ENCODE results near the gene TTC28. TPM values are rescaled to one million over a fixed set of nuclear protein-coding genes. Genes with fewer than 3 reads are reported as not detected.
"Not testable (repeated sequence)": the region's sequence is repeated elsewhere in the genome, so short reads cannot be mapped to it uniquely, and the experiment has no call there.

Gene TTC28
- total RNA-seq, 1 experiment from 2014 or later: 0.12 TPM

DNA sequence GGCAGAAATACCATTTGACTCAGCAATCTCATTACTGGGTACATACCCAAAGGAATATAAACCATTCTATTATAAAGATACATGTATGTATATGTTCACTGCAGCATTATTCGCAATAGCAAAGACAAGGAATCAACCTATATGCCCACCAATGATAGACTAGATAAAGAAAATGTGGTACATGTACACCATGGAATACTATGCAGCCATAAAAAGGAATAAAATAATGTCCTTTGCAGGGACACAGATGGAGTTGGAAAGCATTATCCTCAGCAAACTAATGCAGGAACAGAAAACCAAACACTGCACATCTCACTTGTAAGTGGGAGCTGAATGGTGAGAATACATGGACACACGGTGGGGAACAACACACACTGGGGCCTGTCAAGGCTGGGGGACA lies 167.3 kb downstream of the TTC28 start:
- H2AFZ ChIP-seq (ENCODE audit: low read depth, low read length, poor library complexity, severe bottlenecking); CTCF ChIA-PET; H4K20me1 ChIP-seq (ENCODE audit: insufficient read depth); DNase-seq (ENCODE audit: low read depth, low spot score); H3K9me2 ChIP-seq (ENCODE audit: insufficient read depth); H3K36me3 ChIP-seq (ENCODE audit: control insufficient read depth in 1 of 2, insufficient read depth in 2 of 2, low read length in 2 of 2); H3K9me3 ChIP-seq (ENCODE audit: control insufficient read depth in 1 of 2, insufficient read depth in 1 of 2, low read depth in 1 of 2, low read length in 2 of 2); ATAC-seq; H3K4me3 ChIP-seq (replicated peaks in 1 of 2; ENCODE audit: low read depth in 1 of 2, low read length in 2 of 2); intact Hi-C loops (cut with micrococcal nuclease); BruUV-seq (replicated peaks); H3K4me2 ChIP-seq (ENCODE audit: low read length); H3K4me1 ChIP-seq (ENCODE audit: control insufficient read depth in 1 of 2, insufficient read depth in 2 of 2, low read length in 2 of 2); H3K9ac ChIP-seq (ENCODE audit: low read length); H3K27ac ChIP-seq (ENCODE audit: low read depth, low read length); H3K79me2 ChIP-seq (ENCODE audit: insufficient read depth, low read length); POLR2A ChIA-PET; RAD21 ChIA-PET (ENCODE audit: low non-redundant PET in 1 of 2, low total read pairs in 2 of 2, uncharacterized antibody in 2 of 2, unreplicated experiment in 2 of 2): not testable (repeated sequence)
- H3K27me3 ChIP-seq (ENCODE audit: insufficient read depth, low read length): peaks cover 30% of the 10 kb centered on the region

DNA sequence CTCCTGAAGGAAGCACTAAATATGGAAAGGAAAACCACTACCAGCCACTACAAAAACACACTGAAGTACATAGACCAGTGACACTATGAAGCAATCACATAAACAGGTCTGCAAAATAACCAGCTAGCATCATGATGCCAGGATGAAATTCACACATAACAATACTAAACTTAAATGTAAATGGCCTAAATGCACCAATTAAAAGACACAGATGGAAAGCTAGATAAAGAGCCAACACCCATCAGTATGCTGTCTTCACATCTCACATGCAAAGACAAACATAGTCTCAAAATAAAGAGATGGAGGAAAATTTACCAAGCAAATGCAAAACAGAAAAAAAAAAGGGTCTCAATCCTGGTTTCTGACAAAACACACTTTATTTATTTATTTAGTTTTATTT lies 171.7 kb downstream of the TTC28 start:
- no TSS peak for BruUV-seq (replicated peaks)
- no peak for DNase-seq (ENCODE audit: low read depth, low spot score)
- ChIA-PET RAD21 (ENCODE audit: low non-redundant PET in 1 of 2, low total read pairs in 2 of 2, uncharacterized antibody in 2 of 2, unreplicated experiment in 2 of 2) (no interaction called here), CTCF (no interaction called here), POLR2A (no interaction called here)
- no peak for ATAC-seq
- H3K27ac ChIP-seq (ENCODE audit: low read depth, low read length): no peak overlapping the region
- H3K4me3 ChIP-seq (replicated peaks in 1 of 2; ENCODE audit: low read depth in 1 of 2, low read length in 2 of 2): no peak overlapping the region
- H3K9ac ChIP-seq (ENCODE audit: low read length): no peak overlapping the region
- no peaks in the 10 kb centered on the region for H3K9me2 ChIP-seq (ENCODE audit: insufficient read depth)
- no peaks in the 10 kb centered on the region for H4K20me1 ChIP-seq (ENCODE audit: insufficient read depth)
- no peaks in the 10 kb centered on the region for H3K36me3 ChIP-seq (ENCODE audit: control insufficient read depth in 1 of 2, insufficient read depth in 2 of 2, low read length in 2 of 2)
- H3K4me2 ChIP-seq (ENCODE audit: low read length): no peak overlapping the region
- H3K27me3 ChIP-seq (ENCODE audit: insufficient read depth, low read length): peaks cover 40% of the 10 kb centered on the region
- H3K4me1 ChIP-seq (ENCODE audit: control insufficient read depth in 1 of 2, insufficient read depth in 2 of 2, low read length in 2 of 2): no peaks in the 10 kb centered on the region
- no peaks in the 10 kb centered on the region for H3K9me3 ChIP-seq (ENCODE audit: control insufficient read depth in 1 of 2, insufficient read depth in 1 of 2, low read depth in 1 of 2, low read length in 2 of 2)
- H2AFZ ChIP-seq (ENCODE audit: low read depth, low read length, poor library complexity, severe bottlenecking): no peak overlapping the region
- no peaks in the 10 kb centered on the region for H3K79me2 ChIP-seq (ENCODE audit: insufficient read depth, low read length)
- intact Hi-C loops (cut with micrococcal nuclease): no loop called here
- no peak for TF ChIP-seq EZH2 (IDR thresholded peaks at IDR 0.05)
- no peak for TF ChIP-seq EGR1 (IDR thresholded peaks at IDR 0.05; ENCODE audit: low read depth)
- TF ChIP-seq POLR2AphosphoS5 (IDR thresholded peaks at IDR 0.05; ENCODE audit: low read depth, low read length): no peak
- TF ChIP-seq TCF7L2 (IDR thresholded peaks at IDR 0.05; ENCODE audit: borderline replicate concordance, extremely low read depth, insufficient read depth, insufficient read length): no peak
- TF ChIP-seq RAD21 (IDR thresholded peaks at IDR 0.05; ENCODE audit: low read depth): no peak
- TF ChIP-seq CBX3 (IDR thresholded peaks at IDR 0.05; ENCODE audit: low read depth): no peak
- no peak for TF ChIP-seq POLR2A (IDR thresholded peaks at IDR 0.05; ENCODE audit: borderline replicate concordance, extremely low read depth, insufficient read depth, insufficient read length)
- TF ChIP-seq, protein P1, sequence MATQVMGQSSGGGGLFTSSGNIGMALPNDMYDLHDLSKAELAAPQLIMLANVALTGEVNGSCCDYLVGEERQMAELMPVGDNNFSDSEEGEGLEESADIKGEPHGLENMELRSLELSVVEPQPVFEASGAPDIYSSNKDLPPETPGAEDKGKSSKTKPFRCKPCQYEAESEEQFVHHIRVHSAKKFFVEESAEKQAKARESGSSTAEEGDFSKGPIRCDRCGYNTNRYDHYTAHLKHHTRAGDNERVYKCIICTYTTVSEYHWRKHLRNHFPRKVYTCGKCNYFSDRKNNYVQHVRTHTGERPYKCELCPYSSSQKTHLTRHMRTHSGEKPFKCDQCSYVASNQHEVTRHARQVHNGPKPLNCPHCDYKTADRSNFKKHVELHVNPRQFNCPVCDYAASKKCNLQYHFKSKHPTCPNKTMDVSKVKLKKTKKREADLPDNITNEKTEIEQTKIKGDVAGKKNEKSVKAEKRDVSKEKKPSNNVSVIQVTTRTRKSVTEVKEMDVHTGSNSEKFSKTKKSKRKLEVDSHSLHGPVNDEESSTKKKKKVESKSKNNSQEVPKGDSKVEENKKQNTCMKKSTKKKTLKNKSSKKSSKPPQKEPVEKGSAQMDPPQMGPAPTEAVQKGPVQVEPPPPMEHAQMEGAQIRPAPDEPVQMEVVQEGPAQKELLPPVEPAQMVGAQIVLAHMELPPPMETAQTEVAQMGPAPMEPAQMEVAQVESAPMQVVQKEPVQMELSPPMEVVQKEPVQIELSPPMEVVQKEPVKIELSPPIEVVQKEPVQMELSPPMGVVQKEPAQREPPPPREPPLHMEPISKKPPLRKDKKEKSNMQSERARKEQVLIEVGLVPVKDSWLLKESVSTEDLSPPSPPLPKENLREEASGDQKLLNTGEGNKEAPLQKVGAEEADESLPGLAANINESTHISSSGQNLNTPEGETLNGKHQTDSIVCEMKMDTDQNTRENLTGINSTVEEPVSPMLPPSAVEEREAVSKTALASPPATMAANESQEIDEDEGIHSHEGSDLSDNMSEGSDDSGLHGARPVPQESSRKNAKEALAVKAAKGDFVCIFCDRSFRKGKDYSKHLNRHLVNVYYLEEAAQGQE (IDR thresholded peaks at IDR 0.05; ENCODE audit: low read depth): no peak
- TF ChIP-seq YY1 (IDR thresholded peaks at IDR 0.05; ENCODE audit: extremely low read depth, insufficient replicate concordance, low read depth, low read length): no peak
- no peak for TF ChIP-seq CEBPB (IDR thresholded peaks at IDR 0.05; ENCODE audit: low read depth)
- TF ChIP-seq, protein P2, sequence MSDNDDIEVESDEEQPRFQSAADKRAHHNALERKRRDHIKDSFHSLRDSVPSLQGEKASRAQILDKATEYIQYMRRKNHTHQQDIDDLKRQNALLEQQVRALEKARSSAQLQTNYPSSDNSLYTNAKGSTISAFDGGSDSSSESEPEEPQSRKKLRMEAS (IDR thresholded peaks at IDR 0.05): no peak
- TF ChIP-seq SP1 (IDR thresholded peaks at IDR 0.05; ENCODE audit: low read depth): no peak
- no peak for TF ChIP-seq SIN3A (IDR thresholded peaks at IDR 0.05; ENCODE audit: low read depth)
- TF ChIP-seq FOSL1 (IDR thresholded peaks at IDR 0.05; ENCODE audit: low read depth): no peak
- no peak for TF ChIP-seq JUND (IDR thresholded peaks at IDR 0.05)
- TF ChIP-seq, protein P3, sequence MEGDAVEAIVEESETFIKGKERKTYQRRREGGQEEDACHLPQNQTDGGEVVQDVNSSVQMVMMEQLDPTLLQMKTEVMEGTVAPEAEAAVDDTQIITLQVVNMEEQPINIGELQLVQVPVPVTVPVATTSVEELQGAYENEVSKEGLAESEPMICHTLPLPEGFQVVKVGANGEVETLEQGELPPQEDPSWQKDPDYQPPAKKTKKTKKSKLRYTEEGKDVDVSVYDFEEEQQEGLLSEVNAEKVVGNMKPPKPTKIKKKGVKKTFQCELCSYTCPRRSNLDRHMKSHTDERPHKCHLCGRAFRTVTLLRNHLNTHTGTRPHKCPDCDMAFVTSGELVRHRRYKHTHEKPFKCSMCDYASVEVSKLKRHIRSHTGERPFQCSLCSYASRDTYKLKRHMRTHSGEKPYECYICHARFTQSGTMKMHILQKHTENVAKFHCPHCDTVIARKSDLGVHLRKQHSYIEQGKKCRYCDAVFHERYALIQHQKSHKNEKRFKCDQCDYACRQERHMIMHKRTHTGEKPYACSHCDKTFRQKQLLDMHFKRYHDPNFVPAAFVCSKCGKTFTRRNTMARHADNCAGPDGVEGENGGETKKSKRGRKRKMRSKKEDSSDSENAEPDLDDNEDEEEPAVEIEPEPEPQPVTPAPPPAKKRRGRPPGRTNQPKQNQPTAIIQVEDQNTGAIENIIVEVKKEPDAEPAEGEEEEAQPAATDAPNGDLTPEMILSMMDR (IDR thresholded peaks at IDR 0.05 in 2 of 3, conservative IDR thresholded peaks at IDR 0.05 in 1 of 3; ENCODE audit: borderline replicate concordance in 1 of 3, insufficient read depth in 1 of 3, low read depth in 2 of 3, low read length in 2 of 3): no peak
- TF ChIP-seq EZH2phosphoT487 (IDR thresholded peaks at IDR 0.05; ENCODE audit: borderline replicate concordance): no peak
